ENCODE results near the gene SRPK1. TPM values are rescaled to one million over a fixed set of nuclear protein-coding genes. Genes with fewer than 3 reads are reported as not detected.
A peak's percentile ranks its signal among the peaks of the same experiment; 100 is the strongest.
"Not testable (repeated sequence)": the region's sequence is repeated elsewhere in the genome, so short reads cannot be mapped to it uniquely, and the experiment has no call there.

SRPK1 gene
- total RNA-seq (2014; rRNA removed; shearing (Covaris generic)) = 131 and 151 TPM in 2 replicates

DNA sequence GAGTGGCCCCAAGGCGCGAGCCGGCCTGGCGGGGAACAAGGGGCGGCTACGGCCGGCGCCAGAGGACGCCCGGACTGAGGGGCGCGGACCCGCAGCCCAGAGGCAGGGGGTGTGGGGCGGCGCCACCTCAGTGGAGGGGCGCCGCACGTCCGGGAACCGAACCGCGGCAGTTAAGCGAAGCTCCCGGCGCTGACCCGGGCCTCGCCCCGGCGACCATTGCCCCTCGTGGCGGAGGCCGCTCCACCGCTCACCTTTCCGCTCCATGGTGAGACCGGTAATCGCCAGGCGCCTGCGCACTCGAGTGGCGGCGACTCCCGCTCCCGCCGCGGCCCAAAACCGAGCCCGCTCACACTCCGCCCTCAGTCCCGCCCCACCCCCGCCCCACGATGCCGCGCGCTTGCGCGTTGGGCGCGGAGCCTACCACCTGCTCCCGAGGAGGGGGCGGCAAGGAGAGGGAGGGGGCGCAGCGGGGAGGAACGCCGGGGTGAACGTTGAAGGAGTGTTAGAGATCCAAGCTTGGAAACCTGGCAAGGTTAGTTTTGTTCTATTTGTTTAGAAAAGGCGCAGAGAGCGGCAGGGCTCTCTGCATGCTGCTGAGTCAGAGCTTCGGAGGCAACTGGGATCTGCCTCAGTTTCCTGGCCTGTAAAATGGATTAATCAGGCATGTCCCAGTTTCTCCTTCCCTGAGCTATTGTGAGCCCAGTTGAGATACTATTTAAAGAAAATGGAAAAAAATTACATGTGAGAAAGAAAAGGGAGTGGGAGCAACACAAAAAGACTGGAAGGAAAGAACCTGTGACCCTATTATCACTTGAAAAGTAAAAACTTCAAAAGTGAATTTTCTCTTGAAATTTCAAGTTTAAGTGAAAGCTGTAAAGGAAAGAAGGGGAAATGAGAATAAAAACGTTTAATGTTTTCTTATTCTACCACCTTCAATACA, at the start of gene SRPK1:
SRPK1 (minus strand) TSS at position 306 of the 940 bp plus-strand sequence; CDS start at position 264, 42 bp downstream.
- DNase-seq (ENCODE audit: low read depth) = peak; percentile 96

DNA sequence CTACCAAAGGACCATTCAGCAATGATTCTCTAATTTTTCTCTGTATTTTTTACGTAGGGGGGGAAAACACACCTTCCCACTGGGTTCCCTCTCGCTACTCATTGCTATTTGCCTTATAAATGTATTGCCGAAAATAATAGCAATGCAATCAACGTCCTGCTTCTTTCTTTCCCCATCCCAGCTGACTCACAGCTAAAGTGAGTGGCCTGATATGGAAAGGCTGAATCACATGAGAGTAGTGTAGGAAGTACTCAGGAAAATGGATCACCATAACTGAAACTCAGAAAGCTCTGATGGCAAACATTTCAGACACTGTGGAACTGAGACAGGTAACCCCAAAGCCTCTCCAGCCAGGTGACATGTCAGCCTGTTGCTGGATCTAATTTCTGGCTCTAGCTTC, 49.3 kb upstream of the SRPK1 start:
- peak; percentile 71 for DNase-seq (ENCODE audit: low read depth)

DNA sequence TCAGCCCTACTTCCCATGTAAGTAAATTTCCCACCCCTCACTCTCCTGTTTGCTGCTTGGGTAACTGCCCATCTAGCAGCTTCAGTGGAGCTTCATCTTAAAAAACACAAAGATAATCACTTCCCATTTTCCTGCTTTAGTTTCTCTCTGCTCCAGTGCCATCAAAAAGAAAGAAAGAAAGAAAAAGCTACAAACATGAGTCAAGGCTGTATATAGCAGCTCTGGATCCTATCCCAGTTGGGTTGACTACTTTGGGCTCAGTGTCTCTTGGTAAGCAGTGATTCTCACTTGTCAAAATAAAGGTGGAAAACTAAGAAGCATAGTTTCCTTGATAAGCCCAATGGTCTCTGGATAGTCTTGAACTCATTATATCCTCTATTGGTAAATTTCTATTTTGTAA, 48.7 kb upstream of the SRPK1 start:
- DNase-seq (ENCODE audit: low read depth) = no peak

DNA sequence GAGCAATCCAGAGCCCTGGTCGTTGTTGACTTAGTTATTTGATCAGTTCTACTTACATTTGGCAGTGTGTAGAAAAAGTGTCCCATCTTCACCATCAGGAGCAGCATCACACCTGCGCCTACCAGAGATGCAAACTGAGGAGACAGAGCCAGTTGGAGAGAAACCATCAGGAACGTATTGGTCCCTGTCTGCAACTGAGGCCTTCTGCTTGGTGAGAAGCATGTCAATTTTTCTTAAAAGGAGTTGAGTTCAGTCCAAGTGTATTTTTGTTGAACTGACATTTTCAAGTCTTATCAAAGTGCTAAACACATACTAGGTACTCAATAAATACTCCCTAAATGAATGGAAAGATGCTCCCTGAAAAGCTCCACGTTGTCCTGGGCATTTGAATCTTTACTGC, 47.9 kb upstream of the SRPK1 start:
- no peak for DNase-seq (ENCODE audit: low read depth)

DNA sequence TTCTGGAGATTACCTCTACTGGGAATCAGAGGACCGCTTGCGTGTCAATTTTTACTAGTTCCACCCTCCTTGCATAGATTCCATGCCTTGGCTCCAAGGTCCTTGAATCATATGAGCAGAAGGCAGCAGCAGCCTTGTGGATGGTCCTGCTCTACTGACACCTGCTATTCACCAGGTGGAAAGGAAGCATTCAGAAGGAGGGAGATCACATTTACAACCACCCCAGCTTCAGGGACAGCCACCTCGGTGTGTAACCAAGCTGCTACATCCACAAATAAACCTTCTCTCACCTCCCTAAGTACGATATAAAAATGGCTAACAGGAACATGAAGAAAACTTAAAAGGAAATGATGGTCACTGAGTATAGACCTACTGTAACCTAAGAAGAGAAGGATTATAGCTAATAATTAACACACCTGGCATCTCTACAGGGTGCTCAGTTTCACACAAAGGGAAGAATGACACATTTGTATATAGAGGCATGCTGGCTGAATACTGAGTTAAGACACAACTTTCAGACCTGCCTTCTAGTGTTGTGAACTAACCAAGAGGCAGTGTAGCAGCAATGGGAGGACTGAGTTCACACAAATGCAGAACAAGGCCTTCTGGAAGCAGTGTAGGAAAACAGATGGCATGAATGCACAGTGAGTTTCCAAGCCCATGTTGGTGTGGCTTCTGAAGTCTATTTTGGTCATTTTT, 46.3 kb upstream of the SRPK1 start:
- DNase-seq (ENCODE audit: low read depth) = no peak

DNA sequence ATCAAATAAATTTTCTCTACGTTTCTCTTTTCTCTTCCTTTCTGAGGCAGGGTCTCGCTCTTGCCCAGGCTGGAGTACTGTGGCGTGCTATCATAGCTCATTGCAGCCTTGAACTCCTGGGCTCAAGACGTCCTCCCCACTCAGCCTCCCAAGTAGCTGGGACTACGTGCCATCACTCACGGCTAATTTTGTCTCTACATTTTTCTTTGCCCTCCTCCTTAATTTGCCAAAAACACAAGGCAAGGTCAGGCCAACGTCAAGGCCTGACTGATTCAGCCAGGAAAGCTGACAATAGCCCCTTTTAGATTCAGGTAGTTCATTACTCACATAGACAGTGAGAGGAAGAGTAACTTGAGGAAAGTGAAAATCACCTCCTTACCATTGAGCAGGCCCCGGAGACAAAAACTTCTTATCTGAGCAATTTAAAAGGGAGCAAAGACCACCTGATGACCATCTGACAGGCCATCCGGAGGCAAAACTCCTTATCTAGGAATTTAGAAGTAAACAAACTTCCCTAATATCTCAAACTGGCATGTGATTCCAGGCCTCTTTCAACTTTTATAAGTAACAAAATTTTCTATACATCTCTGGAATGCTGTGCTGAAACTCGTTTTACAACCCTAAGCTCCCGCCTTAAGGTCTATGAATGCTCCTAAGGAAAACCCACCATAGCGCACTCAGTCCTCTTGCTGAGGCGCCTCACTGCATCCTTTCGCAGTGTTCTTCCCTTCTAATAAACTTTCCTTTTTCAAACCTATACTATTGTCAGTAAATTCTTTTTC, 42.1 kb upstream of the SRPK1 start:
- DNase-seq (ENCODE audit: low read depth) = no peak

DNA sequence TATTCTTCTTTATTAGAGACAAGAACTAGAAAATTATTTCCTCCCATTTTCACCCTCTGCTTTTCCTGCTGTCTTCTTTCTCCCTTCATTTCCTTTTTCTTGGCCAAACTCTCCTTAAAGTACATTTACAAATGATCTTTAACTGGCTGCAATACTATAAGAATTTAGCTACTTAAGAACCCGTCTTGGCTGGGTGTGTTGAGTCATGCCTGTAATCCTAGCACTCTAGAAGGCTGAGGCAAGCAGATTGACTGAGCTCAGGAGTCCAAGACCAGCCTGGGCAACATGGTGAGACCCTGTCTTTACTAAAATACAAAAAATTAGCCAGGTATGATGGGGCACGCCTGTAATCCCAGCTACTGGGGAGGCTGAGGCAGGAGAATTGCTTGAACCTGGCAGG, 39.3 kb upstream of the SRPK1 start:
- DNase-seq (ENCODE audit: low read depth) = no peak

DNA sequence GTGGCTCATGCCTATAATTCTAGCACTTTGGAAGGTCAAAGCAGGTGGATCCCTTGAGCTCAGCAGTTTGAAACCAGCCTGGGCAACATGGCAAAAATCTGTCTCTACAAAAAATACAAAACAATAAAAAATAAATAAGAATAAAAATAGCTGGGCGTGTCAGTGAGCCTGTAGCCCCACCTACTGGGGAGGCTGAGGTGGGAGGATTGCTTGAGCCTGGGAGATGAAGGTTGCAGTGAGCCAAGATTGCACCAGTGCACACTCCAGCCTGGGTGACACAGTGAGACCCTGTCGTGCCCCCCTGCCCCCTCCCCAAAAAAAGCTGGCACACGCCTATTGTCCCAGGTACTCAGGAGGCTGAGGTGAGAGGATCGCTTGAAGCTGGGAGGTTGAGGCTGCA, 35.1 kb upstream of the SRPK1 start:
- DNase-seq (ENCODE audit: low read depth) = no peak

DNA sequence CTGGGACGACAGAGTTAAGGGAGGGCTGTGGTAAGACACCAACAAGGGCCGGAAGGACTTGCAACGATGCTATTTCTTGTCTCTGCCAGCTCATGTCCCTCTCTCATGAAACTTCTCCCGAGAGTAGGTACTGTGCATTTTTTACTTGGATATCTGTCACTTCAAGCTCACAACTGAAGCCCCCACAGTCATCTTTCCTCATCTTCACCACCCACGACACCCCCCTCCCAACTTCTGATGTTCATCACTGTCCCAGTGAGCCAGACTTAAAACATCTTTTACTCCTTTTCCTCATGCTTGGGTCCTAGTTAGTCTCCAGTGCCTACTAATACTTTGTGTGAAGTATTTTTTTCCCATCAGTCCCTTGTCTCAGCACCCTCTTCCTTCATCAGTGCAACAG, 34.6 kb upstream of the SRPK1 start:
- DNase-seq (ENCODE audit: low read depth) = no peak

DNA sequence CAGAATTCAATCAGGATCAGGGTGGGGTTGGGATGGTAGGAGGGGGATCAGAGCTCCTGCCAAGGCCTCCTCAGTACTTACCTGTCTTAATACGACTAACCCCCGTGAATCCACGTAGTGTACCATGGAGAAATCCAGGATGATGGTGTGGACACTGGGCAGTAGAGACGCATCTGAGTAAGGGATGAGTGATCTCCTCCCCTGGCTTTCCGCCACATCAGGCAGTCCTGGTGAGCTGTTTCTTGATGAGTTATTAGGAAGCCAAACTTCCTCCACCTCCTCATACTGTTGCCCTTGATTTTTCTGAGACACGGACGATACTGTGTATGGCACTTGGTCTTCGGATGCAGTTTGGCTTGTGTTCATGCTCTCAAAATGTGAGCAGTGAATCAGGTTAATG, 34.2 kb upstream of the SRPK1 start:
- peak; percentile 60 for DNase-seq (ENCODE audit: low read depth)

DNA sequence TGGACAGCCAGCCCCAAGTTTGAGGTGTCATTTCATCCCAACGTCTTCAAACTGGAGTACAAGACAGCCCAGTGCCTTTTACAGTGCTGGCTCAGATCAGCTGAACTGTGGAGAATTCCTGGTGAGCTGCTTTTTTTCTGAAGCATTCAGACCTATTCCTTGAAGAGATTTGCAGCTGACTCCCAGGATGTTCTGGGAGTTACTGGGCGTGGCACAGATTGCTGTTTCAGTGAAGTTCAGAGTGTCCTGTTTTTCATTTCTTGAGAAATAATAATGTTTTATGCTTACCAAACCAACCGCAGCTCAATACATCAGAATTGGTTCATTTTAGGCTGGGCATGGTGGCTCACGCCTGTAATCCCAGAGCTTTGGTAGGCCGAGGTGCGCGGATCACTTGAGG, 33.4 kb upstream of the SRPK1 start:
- DNase-seq (ENCODE audit: low read depth) = no peak

DNA sequence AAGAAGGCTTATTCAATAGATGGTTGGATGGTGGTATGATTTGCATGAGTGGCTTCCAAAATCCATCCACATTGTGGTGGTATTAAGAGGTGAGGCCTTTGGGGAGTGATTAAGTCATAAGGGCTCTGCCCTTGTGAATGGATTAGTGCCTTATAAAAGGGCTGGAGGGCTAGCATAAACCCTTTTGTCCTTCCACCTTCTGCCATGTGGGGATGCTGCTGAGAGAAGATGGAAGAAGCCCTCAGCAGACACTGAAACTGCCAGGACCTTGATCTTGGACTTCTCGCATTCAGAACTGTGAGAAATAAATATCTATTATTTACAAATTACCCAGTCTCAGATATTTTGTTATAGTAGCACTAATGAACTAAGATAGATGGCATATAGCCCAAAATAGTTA, 27.8 kb upstream of the SRPK1 start:
- DNase-seq (ENCODE audit: low read depth) = peak; percentile 25

DNA sequence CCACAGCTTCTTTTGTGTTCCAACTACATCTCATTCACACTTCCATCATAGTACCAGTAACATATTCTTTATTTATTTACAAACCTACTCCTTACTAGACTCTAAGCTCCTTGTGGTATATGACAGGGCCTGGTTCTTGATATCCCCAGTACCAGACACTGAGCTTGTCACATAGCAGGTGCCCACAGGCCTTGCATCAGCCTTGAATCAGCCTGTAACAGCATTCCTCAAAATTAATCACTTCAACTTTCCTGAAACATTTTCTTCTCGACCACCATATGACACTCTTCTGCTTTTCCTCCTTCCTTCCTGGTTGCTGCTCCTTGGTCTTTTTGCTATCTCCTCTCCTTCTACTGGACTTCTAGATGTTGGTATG, 24.7 kb upstream of the SRPK1 start:
- DNase-seq (ENCODE audit: low read depth) = no peak

DNA sequence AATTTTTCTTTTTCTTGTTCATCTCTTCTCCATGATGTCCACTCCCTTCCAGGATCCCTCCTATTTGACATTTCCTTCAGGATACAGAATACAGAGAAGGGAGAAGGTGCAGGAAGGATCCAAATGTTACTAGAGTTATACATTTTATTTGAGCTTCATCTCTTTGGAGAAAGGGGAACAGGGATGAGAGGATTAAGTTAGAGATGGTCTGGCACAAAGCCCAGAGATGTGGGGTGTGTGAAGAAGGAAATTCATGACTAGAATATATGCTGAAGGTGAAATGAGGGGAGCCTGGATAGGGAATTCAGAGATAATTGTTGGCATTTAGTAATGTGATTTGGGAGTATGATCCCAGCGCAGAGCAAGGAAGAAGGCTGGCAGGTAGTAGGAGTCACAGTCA, 22.5 kb upstream of the SRPK1 start:
- no peak for DNase-seq (ENCODE audit: low read depth)

DNA sequence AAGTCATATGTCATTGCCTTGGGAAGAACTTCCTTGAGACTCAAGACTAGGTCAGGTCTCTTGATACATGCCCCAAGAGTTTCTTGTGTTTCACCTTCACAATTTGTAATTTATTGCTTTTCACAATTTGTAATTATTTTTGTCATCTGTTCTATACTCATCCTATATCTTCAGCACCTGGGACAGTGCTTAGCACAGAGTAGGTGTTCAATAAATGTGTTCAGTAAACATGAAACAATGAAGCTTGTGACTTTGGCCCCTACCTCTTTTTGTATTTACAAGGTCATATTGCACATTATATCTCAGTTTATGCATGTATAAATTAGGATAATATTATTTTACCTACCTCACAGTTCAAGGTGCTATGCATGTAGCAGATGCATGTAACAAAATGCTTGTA, 21.5 kb upstream of the SRPK1 start:
- DNase-seq (ENCODE audit: low read depth) = no peak

DNA sequence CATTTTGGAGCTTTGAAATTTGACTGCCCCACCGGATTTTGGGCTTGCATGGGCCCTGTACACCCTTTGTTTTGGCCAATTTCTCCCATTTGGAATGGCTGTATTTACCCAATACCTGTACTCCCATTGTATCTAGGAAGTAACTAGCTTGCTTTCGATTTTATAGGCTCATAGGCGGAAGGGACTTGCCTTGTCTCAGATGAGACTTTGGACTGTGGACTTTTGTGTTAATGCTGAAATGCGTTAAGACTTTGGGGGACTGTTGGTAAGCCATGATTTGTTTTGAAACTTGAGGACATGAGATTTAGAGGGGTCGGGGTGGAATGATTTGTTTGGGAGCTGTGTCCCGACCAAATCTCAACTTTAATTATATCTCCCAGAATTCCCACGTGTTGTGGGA, 20.3 kb upstream of the SRPK1 start:
- DNase-seq (ENCODE audit: low read depth) = not testable (repeated sequence)

DNA sequence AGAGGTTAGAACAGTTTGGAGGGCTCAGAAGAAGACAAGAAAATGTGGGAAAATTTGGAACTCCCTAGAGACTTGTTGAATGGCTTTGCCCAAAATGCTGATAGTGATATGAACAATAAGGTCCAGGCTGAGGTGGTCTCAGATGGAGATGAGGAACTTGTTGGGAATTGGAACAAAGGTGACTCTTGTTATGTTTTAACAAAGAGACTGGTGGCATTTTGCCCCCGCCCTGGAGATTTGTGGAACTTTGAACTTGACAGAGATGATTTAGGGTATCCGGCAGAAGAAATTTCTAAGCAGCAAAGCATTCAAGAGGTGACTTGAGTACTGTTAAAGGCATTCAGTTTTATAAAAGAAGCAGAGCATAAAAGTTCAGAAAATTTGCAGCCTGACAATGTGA, 19.1 kb upstream of the SRPK1 start:
- DNase-seq (ENCODE audit: low read depth) = not testable (repeated sequence)

DNA sequence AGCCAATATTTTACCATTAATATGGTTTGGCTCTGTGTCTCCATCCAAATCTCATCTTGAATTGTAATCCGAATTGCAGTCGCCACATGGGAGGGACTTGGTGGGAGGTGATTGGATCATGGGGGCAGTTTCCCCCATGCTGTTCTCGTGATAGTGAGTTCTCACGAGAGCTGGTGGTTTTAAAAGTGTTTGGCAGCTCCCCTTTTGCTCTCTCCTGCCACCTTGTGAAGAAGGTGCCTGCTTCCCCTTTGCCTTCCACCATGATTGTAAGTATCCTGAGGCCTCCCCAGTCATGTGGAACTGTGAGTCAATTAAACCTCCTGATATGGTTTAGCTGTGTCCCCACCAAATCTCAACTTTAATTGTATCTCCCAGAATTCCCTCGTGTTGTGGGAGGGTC, 18.4 kb upstream of the SRPK1 start:
- not testable (repeated sequence) for DNase-seq (ENCODE audit: low read depth)

DNA sequence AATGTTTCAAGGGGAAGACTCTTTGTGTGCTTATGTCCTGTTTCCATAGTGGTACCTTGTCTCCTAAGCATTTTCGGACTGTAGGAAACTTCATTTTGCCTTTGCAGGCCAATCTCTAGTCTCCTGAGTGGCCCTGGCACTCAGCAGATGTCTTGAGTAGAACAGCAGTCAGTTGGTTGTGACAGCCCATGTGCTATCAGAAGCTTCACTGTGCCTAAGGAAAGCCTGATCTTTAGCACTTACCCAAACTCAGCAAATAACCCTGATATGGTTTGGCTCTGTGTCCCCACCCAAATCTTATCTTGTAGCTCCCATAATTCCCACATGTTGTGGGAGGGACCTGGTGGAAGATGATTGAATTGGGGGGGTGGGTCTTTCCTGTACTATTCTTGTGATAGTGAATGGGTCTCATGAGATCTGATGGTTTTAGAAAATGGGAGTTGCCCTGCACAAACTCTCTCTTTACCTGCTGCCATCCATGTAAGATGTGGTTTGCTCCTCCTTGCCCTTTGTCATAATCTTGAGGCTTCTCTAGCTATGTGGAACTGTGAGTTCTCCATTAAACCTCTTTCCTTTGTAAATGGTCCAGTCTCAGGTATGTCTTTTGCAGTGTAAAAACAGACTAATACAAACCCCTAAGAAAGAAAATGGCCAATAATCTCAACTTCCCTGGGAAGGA, 15.9 kb upstream of the SRPK1 start:
- DNase-seq (ENCODE audit: low read depth) = no peak

DNA sequence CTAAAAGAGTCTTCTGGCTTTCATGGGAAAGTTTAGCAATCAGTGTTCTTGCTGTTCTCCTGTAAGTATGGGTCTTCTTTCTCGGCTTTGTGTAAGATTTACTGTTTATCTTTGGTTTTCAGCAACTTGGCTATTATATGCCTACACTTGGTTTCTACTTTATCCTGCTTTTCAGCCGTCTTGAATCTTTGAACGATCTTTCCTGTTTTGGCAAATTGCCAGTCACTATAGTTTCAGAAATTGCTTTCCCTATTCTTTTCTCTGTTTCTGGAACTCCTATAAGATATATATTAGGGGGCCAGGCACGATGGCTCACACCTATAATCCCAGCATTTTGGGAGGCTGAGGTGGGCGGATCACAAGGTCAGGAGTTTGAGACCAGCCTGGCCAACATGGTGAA, 14.6 kb upstream of the SRPK1 start:
- DNase-seq (ENCODE audit: low read depth) = no peak

DNA sequence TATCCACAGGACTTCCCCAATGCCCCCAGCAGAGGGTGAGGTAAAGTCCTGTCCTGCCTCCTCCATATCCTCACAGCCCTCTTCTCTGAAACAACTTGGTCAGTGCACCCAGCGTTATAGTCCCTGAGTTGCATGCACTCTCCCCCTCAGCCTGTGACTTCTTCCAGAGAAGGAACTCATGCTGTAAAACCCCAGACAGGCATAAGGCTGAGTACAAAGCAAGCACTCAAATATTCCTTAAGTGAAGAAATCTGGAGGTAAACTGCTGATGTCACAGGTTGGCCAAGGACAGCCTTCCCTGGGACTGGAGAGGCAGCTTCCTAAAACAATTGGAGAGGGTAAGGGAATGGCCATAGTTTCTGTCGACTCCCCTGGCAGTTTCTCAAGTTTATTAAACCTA, 12.9 kb upstream of the SRPK1 start:
- DNase-seq (ENCODE audit: low read depth) = no peak

DNA sequence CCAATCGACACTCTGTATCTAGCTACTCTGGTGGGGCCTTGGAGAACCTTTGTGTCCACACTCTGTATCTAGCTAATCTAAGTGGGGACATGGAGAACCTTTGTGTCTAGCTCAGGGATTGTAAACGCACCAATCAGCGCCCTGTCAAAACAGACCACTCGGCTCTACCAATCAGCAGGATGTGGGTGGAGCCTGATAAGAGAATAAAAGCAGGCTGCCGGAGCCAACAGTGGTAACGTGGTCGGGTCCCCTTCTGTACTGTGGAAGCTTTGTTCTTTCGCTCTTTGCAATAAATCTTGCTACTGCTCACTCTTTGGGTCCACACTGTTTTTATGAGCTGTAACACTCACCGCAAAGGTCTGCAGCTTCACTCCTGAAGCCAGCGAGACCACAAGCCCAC, 11.0 kb upstream of the SRPK1 start:
- not testable (repeated sequence) for DNase-seq (ENCODE audit: low read depth)
